HG03039 (cell line): Measurements from ENCODE around the gene DNAH1.

Experiments
- ATAC-seq: cut with Tn5 transposase; IDR thresholded peaks from one replicate; pipeline ENCODE4 v1.9.1; 2021; ENCODE audit warnings: mild to moderate bottlenecking, moderate library complexity; ENCODE audit not compliant: unreplicated experiment

Gene DNAH1

DNA sequence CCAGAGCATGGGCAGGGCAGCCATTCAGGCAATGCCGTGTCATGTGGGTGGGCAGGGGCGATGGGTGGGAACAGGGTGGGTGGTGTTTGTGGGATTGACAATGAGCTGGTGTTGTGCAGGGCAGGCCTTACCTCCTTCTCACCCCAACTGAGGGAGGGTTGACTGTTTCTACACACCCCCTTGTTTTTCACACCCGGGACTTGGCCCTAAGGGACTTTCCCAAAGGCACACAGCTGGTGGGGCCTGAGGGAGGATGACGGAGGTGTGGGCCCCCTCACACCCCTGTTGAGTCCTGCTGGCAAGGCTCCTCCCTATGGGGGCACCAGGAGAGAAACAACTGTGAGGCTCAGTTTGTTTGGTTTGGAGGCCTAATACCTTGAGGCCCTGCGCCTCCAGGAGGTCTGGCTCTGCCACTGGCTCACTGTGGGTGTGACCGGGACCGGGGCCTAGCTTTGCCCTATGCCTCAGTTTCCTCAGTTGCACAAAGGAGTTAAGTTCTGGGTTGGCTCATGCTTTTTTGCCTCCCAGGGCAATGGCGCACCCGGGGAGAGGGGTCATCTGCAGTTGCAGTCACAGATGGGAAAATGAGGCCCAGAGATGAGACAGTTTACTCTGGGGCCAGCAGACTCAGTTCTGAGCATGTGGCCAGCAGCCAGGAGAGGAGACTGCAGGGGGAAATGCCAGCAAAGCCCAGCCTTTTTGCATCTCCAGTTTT, 5.1 kb upstream of the DNAH1 start:
- ATAC-seq = no peak

DNA sequence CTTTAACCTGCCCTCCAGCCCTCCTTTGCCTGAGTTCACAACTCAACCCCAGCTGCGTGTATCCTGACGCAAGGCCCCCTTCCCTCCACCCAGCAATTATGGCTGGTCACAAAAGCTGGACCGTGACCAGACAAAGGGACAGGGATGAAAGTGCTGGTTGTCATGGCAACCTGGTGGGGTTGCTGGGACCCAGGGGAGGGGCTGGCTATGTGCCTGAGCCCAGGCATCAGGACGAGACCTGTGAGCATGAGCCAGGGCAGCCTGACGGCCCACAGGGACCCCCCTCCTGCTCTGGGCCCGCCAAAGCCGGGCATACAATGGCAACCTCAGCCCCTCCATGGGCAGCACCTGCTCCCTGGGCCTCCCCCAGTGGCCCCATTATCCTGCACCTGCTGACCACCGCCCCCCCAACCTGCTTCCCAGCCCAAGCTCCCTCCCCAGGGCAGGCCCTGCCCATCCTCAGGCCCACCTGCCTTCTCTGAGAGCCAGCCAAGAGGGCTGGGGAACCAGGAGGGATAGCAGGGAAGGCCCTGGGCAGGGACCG, 4.5 kb upstream of the DNAH1 start:
- ATAC-seq = no peak

DNA sequence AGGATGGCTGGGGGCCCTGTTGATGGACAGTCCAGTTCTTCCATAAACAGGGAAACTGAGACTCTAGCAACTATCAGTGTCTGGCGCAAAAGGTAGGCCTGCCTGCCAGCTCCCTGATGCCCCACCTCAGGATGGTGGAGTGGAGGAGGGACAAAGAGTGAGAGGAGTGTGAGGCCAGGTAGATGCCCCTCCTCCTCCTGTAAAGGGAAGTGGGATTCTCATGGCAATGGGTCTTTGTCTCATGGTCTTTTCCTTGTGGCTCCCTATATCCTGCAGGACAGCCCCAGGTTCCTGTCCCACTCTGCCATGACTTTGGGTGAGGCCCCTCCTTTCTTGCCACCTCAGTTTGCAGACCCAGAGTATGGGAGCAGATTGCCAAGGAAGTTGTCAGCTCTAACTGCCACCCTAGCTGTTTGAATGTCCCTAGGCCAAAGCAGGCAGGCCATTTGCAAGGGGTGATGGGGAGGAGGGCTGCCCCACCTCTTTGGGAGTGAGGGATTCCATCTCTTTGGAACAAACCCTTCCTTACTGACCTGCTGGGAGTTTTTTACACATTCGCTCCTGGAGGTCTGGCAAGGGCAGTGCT, 2.8 kb upstream of the DNAH1 start:
- ATAC-seq = no peak

DNA sequence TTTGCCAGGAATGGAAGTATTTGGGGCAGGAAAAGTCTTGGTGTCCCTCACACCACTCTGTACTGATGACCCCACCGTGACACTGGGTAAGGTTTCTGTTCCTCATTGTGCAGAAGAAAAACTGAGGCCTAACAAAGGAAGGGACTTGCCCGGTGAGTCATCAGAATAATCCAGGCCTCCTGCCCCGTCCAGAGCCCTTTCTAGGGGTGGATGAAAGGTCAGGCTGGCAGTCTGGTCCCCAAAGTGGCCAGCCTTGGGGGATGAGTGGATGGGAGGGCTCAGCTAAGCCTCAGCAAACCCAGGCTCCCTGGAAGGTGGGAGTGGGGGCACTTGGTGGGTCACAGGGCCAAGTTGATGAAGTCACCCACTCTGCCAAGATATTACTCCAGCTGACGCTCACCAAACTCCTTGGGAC, 2.3 kb upstream of the DNAH1 start:
- ATAC-seq = peak; percentile 69

DNA sequence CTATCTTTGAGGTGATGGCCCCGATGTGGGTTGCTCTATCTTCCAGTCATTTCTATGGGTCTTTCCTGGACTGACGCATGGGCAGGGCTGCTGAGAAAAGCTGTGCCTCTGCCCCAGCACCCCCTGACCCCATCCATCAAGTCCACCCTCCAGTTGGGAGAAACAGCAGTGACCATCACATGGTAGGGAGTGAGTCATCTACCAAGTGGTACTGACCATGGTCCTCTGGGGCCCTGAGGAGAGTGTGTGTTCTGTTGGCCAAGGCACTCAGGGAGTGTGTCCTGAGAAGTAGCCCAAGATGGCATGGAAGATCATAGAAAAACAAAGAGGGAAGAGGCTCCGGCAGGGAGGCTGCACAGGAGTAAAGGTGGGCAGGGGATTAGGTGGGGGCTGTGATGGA, 1.6 kb upstream of the DNAH1 start:
- no peak for ATAC-seq

DNA sequence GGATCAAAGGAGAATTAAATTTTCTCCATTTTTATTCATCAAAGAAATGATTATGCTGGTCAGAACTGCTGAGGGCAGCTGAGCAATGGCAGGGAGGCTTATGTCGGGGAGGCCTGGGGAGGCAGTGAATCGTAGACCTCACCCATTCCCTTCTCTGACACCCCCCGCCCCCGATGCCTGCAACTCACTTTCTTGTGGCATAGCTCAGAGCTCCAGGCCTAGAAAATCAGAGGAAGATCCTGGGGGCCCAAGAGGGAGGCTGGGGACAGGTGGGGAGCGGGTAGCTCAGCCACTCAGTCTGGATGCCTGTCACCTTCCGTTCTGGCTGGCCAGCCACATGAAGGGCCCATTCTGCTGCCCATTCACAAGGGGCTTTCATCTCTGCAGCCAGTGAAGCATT, 1.1 kb upstream of the DNAH1 start:
- no peak for ATAC-seq

DNA sequence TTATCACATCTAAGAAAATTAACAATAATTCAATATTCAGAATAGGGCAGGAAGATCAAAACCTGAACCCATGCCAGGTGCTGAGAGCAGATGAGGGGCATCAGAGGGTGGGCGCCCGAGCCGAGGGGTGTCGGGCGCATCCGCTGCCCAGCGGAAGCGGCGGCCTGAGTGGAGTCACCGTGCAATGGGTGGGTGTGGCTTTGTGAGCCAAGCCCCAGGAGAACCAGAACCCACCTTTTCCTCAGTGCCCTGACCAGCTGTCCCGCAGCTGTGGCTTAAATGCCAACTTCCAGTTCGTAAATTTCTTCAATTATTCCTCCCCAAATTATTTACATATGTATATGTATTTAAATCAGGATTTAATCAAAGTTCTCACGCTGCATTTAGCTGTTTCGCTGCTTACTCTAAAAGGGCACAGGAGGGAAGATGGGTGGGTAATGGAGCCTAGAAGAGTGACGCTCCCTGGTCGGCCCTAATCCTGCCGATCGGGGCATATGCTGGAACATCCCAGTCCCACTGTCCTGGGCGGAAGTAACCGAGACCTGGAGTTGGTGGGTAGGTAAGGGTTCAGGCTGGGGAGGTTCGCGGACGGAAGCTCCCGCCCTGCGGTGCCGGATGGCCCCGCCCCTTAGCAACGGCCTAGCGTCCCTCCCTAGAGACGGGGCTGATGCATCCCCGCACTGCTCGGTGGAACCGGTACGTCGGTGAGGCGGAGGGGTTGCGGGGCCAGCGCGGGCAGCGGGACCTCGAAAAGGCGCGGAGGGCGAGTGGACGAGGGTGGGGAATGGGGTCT, 1.3 kb downstream of the DNAH1 start:
- ATAC-seq = no peak

DNA sequence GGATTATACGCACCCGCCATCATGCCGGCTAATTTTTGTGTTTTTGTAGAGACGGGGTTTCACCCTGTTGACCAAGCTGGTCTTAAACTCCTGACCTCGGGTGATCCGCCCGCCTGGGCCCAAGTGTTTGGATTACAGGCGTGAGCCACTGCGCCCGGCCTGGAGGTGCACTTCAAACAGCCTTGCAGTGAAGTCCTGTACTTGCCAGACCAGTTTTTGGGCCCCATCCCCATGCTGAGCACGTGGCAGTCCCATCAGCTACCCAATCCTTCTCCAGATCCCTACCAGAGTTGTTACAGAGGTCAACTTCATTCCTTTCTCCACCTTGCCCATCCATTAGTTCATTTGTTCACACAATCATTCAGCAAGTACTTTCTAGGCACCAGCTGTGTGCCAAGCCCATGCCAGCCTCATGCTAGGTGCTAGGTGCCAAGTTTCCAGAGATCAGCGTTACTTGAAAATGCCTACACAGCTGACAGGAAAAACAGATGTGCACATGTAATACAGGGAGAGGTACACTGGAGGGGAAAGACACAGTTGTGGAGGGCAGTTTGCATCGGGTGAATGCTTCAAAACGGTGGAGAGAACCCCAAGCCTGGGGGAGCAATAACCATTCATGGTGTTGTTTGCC, 2.2 kb downstream of the DNAH1 start:
- ATAC-seq = no peak

DNA sequence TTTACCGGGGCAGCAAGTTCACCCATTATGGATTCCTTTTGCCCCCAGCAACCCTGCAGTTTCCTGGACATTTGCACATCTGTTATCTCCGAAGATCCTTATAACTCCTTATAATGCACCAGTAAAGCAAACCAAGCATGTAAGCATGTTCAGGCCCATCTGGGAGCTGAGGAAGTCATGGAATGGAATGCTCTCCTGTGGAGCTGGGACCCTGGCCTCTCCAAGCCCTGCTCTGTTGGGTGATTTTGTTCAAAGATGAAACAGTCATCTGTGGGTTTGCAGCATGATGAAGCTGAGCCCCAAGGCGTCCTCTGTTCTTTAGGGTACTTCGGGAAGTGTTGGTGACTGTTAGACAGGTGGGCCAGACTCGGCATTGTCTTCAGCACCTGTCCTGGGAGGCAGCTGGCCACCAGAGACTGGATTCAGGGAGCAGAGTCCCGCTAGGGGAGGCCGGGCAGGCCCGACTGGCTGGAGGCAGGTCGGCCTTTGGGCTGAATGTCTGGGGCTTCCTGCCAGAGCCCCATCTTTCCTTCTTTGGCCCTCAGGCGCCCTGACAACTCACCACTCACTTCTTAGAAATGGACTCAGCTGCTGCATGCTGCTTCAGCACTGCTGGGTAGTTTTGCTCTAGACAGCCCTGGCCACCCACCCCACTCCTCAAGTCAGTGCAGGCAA, 3.9 kb downstream of the DNAH1 start:
- no peak for ATAC-seq

DNA sequence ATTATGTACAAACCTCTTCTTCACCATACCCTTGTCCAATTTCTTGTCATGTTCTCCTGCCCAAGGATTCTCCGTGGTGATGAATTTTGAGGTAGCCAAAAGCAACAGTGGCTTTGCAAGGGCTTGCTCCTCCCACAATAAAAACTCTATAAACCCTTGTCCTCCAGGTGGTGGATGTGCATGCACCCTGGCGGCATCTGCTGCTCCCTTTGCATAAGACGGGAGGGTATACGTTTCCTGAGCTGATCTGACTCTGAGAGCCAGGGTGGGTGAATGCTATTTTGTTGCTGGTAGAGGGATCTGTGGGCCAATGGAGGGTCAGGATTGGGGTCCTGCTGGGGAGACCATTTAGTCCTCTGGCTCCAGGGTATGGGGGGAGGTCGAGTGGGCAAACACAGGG, 5.4 kb downstream of the DNAH1 start:
- ATAC-seq = no peak

DNA sequence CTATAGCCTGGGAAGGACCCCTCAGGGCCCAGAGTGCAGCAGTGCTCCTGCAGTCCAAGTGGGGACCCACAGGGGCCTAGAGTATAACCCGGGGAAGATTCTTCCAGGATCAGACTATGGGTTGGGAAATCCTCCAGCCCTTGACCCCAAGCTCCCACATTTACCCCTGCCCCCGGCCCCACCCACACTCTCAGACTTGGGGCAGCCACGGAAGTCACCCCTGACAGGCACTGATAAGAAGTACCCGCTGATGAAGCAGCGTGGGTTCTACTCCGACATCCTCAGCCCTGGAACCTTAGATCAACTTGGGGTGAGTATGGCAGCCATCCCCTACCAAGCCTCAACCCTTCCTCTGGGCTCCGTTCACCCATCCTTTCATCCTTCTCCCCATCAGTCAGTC, 6.3 kb downstream of the DNAH1 start:
- no peak for ATAC-seq

DNA sequence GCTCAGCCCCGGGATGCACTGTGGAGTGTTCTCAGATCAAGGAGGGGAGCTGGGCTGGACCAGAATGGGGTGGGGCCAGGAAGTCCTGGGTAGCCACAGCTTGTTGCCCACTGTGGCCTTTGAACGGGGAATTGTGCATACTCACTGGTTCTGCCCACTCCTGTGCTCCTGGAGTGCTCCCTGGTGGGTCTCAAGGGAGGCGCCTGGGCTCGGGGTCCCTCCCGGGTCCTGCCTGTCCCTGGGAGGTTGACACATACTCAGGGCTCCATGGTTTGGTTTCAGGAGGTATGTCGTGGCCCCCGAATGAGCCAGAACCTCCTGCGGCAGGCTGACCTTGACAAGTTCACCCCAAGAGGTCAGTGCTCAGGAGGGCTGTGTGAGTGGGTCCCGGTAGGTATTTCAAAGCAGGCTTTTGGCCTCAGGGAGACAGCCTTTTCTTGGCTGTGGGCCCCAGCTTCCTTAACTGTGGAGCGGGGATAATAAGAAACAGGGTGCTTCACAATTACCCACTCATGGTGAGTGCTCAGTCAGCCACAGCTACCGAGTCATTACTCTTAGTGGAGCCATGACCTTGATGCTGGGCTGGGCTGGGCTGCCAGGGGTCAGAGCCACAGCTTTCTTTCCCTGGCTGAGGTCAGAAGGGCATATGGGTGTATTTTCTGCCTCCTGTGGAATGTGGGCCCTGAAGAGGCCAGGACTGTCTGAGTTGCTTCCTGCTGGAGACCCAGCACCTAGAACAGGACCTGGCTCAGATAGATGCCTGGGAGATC, 7.6 kb downstream of the DNAH1 start:
- ATAC-seq = no peak

DNA sequence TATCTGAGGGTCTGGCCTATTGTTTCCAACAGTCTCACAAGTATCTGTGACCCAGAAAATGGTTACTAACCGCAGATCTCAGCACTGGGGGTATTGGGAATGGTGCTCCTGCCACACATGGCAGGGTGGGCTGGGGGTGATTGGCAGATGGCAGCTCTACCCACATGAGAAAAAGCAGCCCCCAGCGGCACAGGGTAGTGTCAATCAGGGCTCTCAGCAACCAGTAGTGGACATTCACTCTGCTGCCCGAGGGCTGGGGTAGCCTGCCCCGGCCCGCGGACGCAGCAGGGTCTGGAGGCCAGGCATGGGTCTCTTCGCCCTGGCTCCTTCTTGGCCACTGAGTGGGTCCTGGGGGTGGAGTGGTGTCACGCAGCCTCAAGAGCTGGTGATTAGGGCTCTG, 8.6 kb downstream of the DNAH1 start:
- no peak for ATAC-seq

DNA sequence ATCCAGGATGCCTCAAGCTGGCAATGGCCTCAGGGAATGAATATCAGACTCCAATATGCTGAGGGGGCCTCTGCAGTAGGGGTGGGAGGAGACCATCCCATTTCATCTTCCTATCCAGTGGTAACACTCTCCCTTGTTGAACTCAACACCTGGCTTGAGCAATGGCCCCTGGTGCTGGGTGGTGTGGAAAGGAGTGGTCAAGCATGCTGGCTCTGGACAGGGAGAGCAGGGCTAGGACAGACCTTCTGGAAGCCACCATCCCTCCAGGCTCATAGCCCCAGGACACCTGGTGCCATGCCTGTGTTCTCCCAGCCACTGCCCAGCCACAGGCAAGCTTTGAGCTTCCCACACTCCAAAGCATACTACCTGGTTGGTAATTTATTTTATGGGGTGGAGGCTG, 9.6 kb downstream of the DNAH1 start:
- no peak for ATAC-seq

DNA sequence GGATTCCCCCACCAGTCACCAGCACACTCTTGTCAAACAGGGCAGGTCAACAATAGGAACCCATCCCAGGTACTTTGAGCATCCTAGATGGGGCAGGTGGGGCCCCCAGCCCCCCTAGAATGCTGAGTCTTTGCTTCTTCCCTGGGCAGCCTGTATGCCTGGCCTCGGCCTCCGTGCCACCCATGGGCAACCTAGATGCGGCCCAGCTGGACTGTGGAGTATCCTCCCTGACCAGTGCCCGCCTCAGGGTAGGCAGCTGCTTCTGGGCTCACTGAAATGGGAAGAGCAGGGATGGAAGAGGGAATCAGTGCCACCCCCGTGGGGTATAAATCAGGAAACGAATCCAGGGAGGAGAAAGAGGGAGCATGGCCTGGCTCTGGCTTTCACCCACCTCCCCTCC, 10.9 kb downstream of the DNAH1 start:
- no peak for ATAC-seq

DNA sequence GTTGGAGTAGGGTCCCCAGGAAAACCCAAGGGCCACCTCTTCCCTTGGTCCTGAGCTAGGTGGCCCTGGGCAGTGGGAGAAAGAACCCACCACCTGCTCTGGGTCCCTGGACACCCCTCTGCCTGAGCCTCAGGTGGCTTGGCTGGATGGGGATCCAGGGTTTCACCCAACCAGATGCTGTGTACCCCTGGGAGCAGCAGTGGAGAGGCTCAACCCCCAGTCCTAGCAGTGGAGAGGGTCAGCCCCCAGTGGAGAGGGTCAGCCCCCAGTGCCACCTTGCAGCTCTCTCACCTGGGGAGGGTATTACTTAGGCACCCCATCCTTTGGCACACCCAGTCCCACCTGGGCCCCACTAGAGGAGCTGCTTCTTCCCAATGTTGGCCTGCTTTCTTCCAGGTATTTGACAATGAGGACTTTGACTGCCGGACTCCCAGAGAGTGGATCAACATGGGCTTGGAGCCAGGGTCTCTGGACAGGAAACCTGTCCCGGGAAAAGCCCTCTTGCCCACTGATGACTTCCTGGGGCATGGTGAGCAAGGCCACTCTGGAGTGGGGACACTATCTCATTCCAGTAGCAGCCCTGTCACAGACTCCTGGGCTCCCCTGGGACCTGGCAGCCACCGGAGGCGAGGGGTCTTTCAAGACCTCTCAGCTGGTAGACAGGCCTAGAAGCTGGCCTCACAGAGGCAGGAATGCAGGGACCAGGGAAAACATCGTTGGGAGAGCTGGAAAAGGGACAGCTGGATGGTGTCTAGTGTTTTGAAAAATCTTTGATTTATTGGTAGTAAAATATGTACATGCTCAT, 11.6 kb downstream of the DNAH1 start:
- no peak for ATAC-seq

DNA sequence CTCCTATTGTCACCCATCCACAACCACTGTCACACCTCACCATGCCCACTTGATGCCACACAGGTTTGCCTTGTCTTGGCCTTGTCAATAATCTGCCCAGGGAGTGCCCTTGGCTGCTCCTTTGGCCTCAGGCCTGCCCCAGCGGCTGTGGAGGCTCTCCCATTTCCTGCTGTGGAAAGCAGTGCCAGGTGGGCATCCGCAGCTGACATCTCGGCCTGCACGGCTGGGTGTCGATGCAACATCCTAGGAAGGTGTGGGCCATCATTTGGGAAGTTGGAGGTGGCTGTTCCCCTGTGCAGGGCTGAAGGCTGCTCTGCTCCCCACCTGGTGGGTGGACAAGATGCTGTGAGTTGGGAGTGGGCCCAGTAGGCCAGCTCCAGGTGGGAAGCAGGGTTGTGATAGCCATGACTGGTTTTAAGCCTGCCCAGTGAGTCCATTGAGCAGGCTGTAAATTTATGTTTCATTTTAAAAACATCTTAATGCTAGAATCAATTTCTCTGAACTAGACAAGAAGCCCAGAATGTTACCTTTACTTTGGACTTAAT, 12.5 kb downstream of the DNAH1 start:
- ATAC-seq = no peak

DNA sequence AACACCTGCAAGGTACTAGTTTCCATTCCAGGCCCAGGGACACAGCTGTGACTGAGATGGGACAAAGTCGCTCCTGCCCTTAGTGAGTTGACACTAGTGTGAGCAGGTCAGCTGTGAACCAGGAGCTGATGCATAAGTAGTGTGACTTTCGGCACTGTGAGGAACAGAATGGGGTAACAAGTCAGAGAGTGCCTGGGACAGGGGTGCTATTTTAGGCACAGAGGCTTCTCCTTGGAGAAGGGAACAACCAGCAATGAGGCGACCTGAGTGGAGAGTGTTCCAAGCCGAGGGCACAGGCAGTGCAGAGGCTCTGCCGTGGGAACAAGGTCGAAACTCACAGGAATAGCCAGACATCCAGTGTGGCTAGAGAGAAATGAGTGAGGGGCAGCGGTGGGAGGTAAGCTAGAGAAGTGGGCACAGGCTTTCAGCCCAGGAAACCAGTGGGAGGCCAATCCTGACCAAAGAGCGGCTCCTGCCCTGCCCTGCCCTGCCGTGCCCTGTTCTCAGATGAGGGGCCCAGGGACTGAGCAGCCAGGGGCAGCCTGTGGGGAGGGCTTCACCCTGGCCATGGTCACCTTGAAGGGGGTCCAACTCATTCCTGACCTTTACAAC, 14.2 kb downstream of the DNAH1 start:
- ATAC-seq = no peak

DNA sequence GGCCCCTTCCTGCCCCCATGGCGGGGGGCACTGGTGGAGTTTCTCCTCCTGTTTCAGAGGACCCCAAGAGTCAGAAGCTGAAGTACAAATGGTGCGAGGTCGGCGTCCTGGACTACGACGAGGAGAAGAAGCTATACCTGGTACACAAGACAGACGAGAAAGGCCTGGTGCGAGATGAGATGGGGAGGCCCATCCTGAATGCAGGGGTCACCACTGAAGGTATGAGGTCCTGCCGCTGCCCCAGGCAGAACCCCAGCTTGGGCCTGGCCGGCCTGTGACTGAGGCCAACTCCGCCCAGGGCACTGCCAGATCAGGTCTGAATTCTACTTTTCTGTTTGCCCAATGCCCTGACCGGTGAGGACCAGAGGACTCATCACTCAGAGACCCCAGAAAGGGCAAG, 15.0 kb downstream of the DNAH1 start:
- ATAC-seq = no peak
